HepG2 (cell line): ENCODE data around the gene LGALS8. TPM values are rescaled to one million over a fixed set of nuclear protein-coding genes. Genes with fewer than 3 reads are reported as not detected.

ENCODE experiments used
- ARNT2 ChIP-seq: sonication (generic); formaldehyde crosslinking; IDR thresholded peaks from 2 replicates; pipeline ENCODE4 v1.8.0; 2022; ENCODE audit warnings: mild to moderate bottlenecking, low read depth, missing genetic modification reagents, moderate library complexity
- CC2D1A ChIP-seq: sonication (generic); formaldehyde crosslinking; IDR thresholded peaks from 2 replicates; pipeline ENCODE4 v1.8.1; 2023; ENCODE audit warnings: mild to moderate bottlenecking, missing genetic modification reagents
- GTF2F1 ChIP-seq: fragments of 150-350 bp; IDR thresholded peaks from 2 replicates; pipeline ENCODE4 v1.6.1; 2014; ENCODE audit warnings: low read length
- JDP2 ChIP-seq: sonication (generic); formaldehyde crosslinking; IDR thresholded peaks from 2 replicates; pipeline ENCODE4 v1.8.1; 2022; ENCODE audit warnings: missing genetic modification reagents, borderline replicate concordance
- KLF9 ChIP-seq: IDR thresholded peaks from 2 replicates; pipeline ENCODE4 v1.6.1; 2016; ENCODE audit warnings: low read depth
- MATR3 ChIP-seq: sonication (generic); formaldehyde crosslinking; IDR thresholded peaks from 2 replicates; pipeline ENCODE4 v1.4.0; 2020; ENCODE audit warnings: missing genetic modification reagents
- MEF2D ChIP-seq: sonication (generic); formaldehyde crosslinking; IDR thresholded peaks from 2 replicates; pipeline ENCODE4 v1.5.1; 2020; ENCODE audit warnings: mild to moderate bottlenecking, missing genetic modification reagents
- NR3C1 ChIP-seq: sonication (generic); formaldehyde crosslinking; IDR thresholded peaks from 2 replicates; pipeline ENCODE4 v1.4.0; 2020; ENCODE audit warnings: missing genetic modification reagents
- RXRB ChIP-seq: IDR thresholded peaks from 2 replicates; pipeline ENCODE4 v1.6.1; 2016; ENCODE audit warnings: borderline replicate concordance, missing genetic modification reagents, missing compliant biosample characterization
- SIX1 ChIP-seq: sonication (generic); formaldehyde crosslinking; IDR thresholded peaks from 2 replicates; pipeline ENCODE4 v1.4.0; 2020; ENCODE audit warnings: missing genetic modification reagents, borderline replicate concordance
- SOX13 ChIP-seq, 3 experiments: fragments of 450-650 bp in 1 of 3; sonication (generic) in 1 of 3; formaldehyde crosslinking in 1 of 3; IDR thresholded peaks in 2 of 3; conservative IDR thresholded peaks in 1 of 3; 2 replicates each; pipeline versions ENCODE4 v1.5.0 to v1.6.1; 2016 to 2020; ENCODE audit warnings: antibody characterized with exemption in 1 of 3, mild to moderate bottlenecking in 1 of 3, missing compliant biosample characterization in 1 of 3, missing genetic modification reagents in 1 of 3, moderate library complexity in 1 of 3
- SP2 ChIP-seq: sonication (generic); formaldehyde crosslinking; IDR thresholded peaks from 2 replicates; pipeline ENCODE4 v1.5.1; 2020; ENCODE audit warnings: mild to moderate bottlenecking, missing genetic modification reagents
- SRSF1 ChIP-seq: fragments of 200-400 bp; formaldehyde crosslinking; optimal IDR thresholded peaks from 2 replicates; pipeline ENCODE3; 2017; ENCODE audit warnings: mild to moderate bottlenecking, low read depth, low read length, moderate library complexity
- TAF1 ChIP-seq: sonication (generic); formaldehyde crosslinking; IDR thresholded peaks from 2 replicates; pipeline ENCODE4 v1.4.0; 2020; ENCODE audit warnings: missing genetic modification reagents
- U2AF1 ChIP-seq: fragments of 200-400 bp; formaldehyde crosslinking; optimal IDR thresholded peaks from 2 replicates; pipeline ENCODE3; 2017; ENCODE audit warnings: mild to moderate bottlenecking, low read depth, low read length
- YEATS2 ChIP-seq: sonication (generic); formaldehyde crosslinking; IDR thresholded peaks from 2 replicates; pipeline ENCODE4 v1.4.0; 2020; ENCODE audit warnings: missing genetic modification reagents, borderline replicate concordance
- ZGPAT ChIP-seq: IDR thresholded peaks from 2 replicates; pipeline ENCODE4 v1.6.1; 2016; ENCODE audit warnings: mild to moderate bottlenecking
- ZNF264 ChIP-seq: sonication (generic); formaldehyde crosslinking; IDR thresholded peaks from 2 replicates; pipeline ENCODE4 v1.4.0; 2020; ENCODE audit warnings: missing genetic modification reagents
- ZNF280B ChIP-seq: sonication (generic); formaldehyde crosslinking; IDR thresholded peaks from 2 replicates; pipeline ENCODE4 v1.5.0; 2020; ENCODE audit warnings: missing genetic modification reagents, mild to moderate bottlenecking, borderline replicate concordance
- ZNF740 ChIP-seq: sonication (generic); formaldehyde crosslinking; IDR thresholded peaks from 2 replicates; pipeline ENCODE4 v1.4.0; 2020; ENCODE audit warnings: missing genetic modification reagents
- polyA plus RNA-seq, 8 experiments: library from polyadenylated mRNA; depleted of rRNA in 3 of 8; stranded (reverse) in 7 of 8; unstranded in 1 of 8; fragments of >200 nt; fragmentation: Illumina TruSeq in 4 of 8; extraction: Trizol in 4 of 8; gene quantifications; 2 replicates each; pipeline versions ENCODE4 v1.2.1 to v1.2.3, GENCODE V29; 2011 to 2016; ENCODE audit warnings: low read depth in 4 of 8, missing spikeins in 1 of 8, mixed read lengths in 1 of 8; ENCODE audit not compliant: insufficient read depth in 1 of 8
- total RNA-seq, 5 experiments: library from RNA; depleted of rRNA; stranded (reverse); fragments of >200 nt; fragmentation: Illumina TruSeq; extraction: Trizol; gene quantifications; 2 replicates each; pipeline ENCODE4 v1.2.3, GENCODE V29; 2016; ENCODE audit warnings: low read depth in 1 of 5
- TF ChIP-seq, protein P1 (sequence below): IDR thresholded peaks from 2 replicates; pipeline ENCODE4 v1.6.1; 2016; ENCODE audit warnings: control low read depth
- TF ChIP-seq, protein P2 (sequence below): sonication (generic); formaldehyde crosslinking; IDR thresholded peaks from 2 replicates; pipeline ENCODE4 v1.9.0; 2021; ENCODE audit warnings: missing genetic modification reagents, mild to moderate bottlenecking, borderline replicate concordance

LGALS8 gene
- total and polyA plus RNA-seq, 2 of the 13 experiments (the other 11 are each of a cell fraction or from before 2014, with no cell fraction given): 29.3 to 185 TPM

GRCh38 chr1:236514703-236515442 is 8.9 kb upstream of the LGALS8 start (continued):
- TF ChIP-seq TAF1 (CRISPR knock-in tag) (no peak), U2AF1 (no peak), ZNF280B (CRISPR knock-in tag) (no peak), ZNF264 (CRISPR knock-in tag) (no peak), YEATS2 (no peak; the same call in 1 of the 2 replicates), KLF9 (CRISPR knock-in tag) (no peak), ZNF740 (CRISPR knock-in tag) (no peak), SOX13 (IDR thresholded peaks at IDR 0.05) (no peak), SOX13 (CRISPR knock-in tag; conservative IDR thresholded peaks at IDR 0.05 in 1 of 2, IDR thresholded peaks at IDR 0.05 in 1 of 2) (peak in 1 of 2 experiments; percentile 61; a peak in 1 of 4 replicates), MEF2D (CRISPR knock-in tag) (peak; percentile 66; the same call in 1 of the 2 replicates), NR3C1 (CRISPR knock-in tag) (no peak), ARNT2 (no peak), SRSF1 (no peak), CC2D1A (CRISPR knock-in tag) (no peak), RXRB (CRISPR knock-in tag) (peak; percentile 99), GTF2F1 (no peak), SIX1 (CRISPR knock-in tag) (no peak), SP2 (CRISPR knock-in tag) (no peak), ZGPAT (no peak; the same call in 1 of the 2 replicates), JDP2 (CRISPR knock-in tag) (no peak), MATR3 (CRISPR knock-in tag) (no peak)
- TF ChIP-seq, protein P1, sequence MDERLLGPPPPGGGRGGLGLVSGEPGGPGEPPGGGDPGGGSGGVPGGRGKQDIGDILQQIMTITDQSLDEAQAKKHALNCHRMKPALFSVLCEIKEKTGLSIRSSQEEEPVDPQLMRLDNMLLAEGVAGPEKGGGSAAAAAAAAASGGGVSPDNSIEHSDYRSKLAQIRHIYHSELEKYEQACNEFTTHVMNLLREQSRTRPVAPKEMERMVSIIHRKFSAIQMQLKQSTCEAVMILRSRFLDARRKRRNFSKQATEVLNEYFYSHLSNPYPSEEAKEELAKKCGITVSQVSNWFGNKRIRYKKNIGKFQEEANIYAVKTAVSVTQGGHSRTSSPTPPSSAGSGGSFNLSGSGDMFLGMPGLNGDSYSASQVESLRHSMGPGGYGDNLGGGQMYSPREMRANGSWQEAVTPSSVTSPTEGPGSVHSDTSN: no peak
- TF ChIP-seq, protein P2, sequence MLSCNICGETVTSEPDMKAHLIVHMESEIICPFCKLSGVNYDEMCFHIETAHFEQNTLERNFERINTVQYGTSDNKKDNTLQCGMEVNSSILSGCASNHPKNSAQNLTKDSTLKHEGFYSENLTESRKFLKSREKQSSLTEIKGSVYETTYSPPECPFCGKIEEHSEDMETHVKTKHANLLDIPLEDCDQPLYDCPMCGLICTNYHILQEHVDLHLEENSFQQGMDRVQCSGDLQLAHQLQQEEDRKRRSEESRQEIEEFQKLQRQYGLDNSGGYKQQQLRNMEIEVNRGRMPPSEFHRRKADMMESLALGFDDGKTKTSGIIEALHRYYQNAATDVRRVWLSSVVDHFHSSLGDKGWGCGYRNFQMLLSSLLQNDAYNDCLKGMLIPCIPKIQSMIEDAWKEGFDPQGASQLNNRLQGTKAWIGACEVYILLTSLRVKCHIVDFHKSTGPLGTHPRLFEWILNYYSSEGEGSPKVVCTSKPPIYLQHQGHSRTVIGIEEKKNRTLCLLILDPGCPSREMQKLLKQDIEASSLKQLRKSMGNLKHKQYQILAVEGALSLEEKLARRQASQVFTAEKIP (CRISPR knock-in tag): no peak
